Neural cell (in vitro differentiated cells): ENCODE results near the gene PDZD4. TPM values are rescaled to one million over a fixed set of nuclear protein-coding genes. Genes with fewer than 3 reads are reported as not detected.

Experiments used
- H2AFZ ChIP-seq: fragments of 200-600, 300-800 bp; sonication (generic), shearing (Covaris generic); 2 replicates; pipeline ENCODE4 v1.6.0; 2014; ENCODE audit warnings: low read depth, mild to moderate bottlenecking, antibody characterized with exemption, low read length, moderate library complexity
- H3F3A ChIP-seq: fragments of 200-600 bp; shearing (Covaris generic); 2 replicates; pipeline ENCODE4 v1.6.1; 2016; ENCODE audit warnings: mild to moderate bottlenecking, moderate library complexity, mixed read lengths, antibody characterized with exemption, low read length; ENCODE audit not compliant: insufficient read depth, poor library complexity, severe bottlenecking
- H3K27ac ChIP-seq: fragments of 200-600, 300-800 bp; sonication (generic), shearing (Covaris generic); 2 replicates; pipeline ENCODE4 v1.5.1; 2014; ENCODE audit warnings: mild to moderate bottlenecking, low read length, moderate library complexity
- H3K27me3 ChIP-seq: fragments of 300-800, 200-600 bp; sonication (generic), shearing (Covaris generic); 2 replicates; pipeline ENCODE4 v1.6.0; 2014; ENCODE audit warnings: mild to moderate bottlenecking, low read depth, low read length, moderate library complexity; ENCODE audit not compliant: insufficient read depth
- H3K36me3 ChIP-seq: fragments of 300-800, 200-600 bp; sonication (generic), shearing (Covaris generic); 2 replicates; pipeline ENCODE4 v1.5.1; 2014; ENCODE audit warnings: mild to moderate bottlenecking, antibody characterized with exemption, low read length, moderate library complexity; ENCODE audit not compliant: insufficient read depth
- H3K4me2 ChIP-seq: fragments of 300-800, 200-600 bp; sonication (generic), shearing (Covaris generic); 2 replicates; pipeline ENCODE4 v1.6.0; 2014; ENCODE audit warnings: mild to moderate bottlenecking, low read length
- H3K4me3 ChIP-seq: fragments of 300-800, 200-600 bp; sonication (generic), shearing (Covaris generic); 2 replicates; pipeline ENCODE4 v1.5.1; 2014; ENCODE audit warnings: mild to moderate bottlenecking, low read length, moderate library complexity
- H3K79me2 ChIP-seq: fragments of 200-600 bp; shearing (Covaris generic); replicated peaks from 2 replicates; pipeline ENCODE4 v1.6.0; 2014; ENCODE audit warnings: mild to moderate bottlenecking, low read length, moderate library complexity; ENCODE audit not compliant: insufficient read depth
- H3K9ac ChIP-seq: fragments of 300-800, 200-600 bp; sonication (generic), shearing (Covaris generic); 2 replicates; pipeline ENCODE4 v1.6.1; 2016; ENCODE audit warnings: mild to moderate bottlenecking, low read length, mixed read lengths
- H3K9me2 ChIP-seq: fragments of 200-600 bp; shearing (Covaris generic); 2 replicates; pipeline ENCODE4 v1.6.1; 2016; ENCODE audit warnings: mild to moderate bottlenecking, low read length, mixed read lengths; ENCODE audit not compliant: insufficient read depth
- H3K9me3 ChIP-seq: fragments of 200-600, 300-800 bp; sonication (generic), shearing (Covaris generic); 2 replicates; pipeline ENCODE4 v1.6.1; 2016; ENCODE audit warnings: mild to moderate bottlenecking, mixed run types, low read length, moderate library complexity, mixed read lengths
- H4K20me1 ChIP-seq: fragments of 200-600 bp; shearing (Covaris generic); 2 replicates; pipeline ENCODE4 v1.6.1; 2016; ENCODE audit warnings: mild to moderate bottlenecking, mixed run types; ENCODE audit not compliant: insufficient read depth
- EP300 ChIP-seq: fragments of 450-650 bp; conservative IDR thresholded peaks from 2 replicates; pipeline ENCODE4 v1.6.1; 2014; ENCODE audit warnings: antibody characterized with exemption, mild to moderate bottlenecking, moderate library complexity; ENCODE audit not compliant: poor library complexity, severe bottlenecking
- EZH2 ChIP-seq: fragments of 200-600, 300-800 bp; shearing (Covaris generic), sonication (generic); IDR thresholded peaks from 2 replicates; pipeline ENCODE4 v1.6.1; 2014; ENCODE audit warnings: antibody characterized with exemption, low read length, borderline replicate concordance, mild to moderate bottlenecking; ENCODE audit not compliant: insufficient read depth, poor library complexity, severe bottlenecking
- MXI1 ChIP-seq: fragments of 450-650 bp; conservative IDR thresholded peaks from 2 replicates; pipeline ENCODE4 v1.6.1; 2014; ENCODE audit warnings: antibody characterized with exemption, mild to moderate bottlenecking; ENCODE audit not compliant: poor library complexity, severe bottlenecking
- POLR2AphosphoS5 ChIP-seq: IDR thresholded peaks from 2 replicates; pipeline ENCODE4 v1.6.1; 2012
- RAD21 ChIP-seq: fragments of 450-650 bp; conservative IDR thresholded peaks from 2 replicates; pipeline ENCODE4 v1.6.1; 2014; ENCODE audit warnings: antibody characterized with exemption, mild to moderate bottlenecking, moderate library complexity
- SMC3 ChIP-seq: fragments of 450-650 bp; conservative IDR thresholded peaks from 2 replicates; pipeline ENCODE4 v1.6.1; 2014; ENCODE audit warnings: antibody characterized with exemption, mild to moderate bottlenecking, moderate library complexity; ENCODE audit not compliant: poor library complexity
- TAF1 ChIP-seq: IDR thresholded peaks from 2 replicates; pipeline ENCODE4 v1.6.1; 2012; ENCODE audit warnings: low read depth
- polyA plus RNA-seq: library from polyadenylated mRNA; depleted of rRNA; stranded (reverse); fragments of >200 nt; gene quantifications from 2 replicates; pipeline ENCODE4 v1.2.3, GENCODE V29; 2014
- TF ChIP-seq, protein P1 (sequence below): fragments of 450-650 bp; IDR thresholded peaks from 2 replicates; pipeline ENCODE4 v1.5.1; 2014; ENCODE audit warnings: antibody characterized with exemption, mild to moderate bottlenecking, moderate library complexity; ENCODE audit not compliant: poor library complexity, severe bottlenecking
- TF ChIP-seq, protein P2 (sequence below): IDR thresholded peaks from 2 replicates; pipeline ENCODE4 v1.6.1; 2012; ENCODE audit warnings: borderline replicate concordance

The PDZD4 gene
- polyA plus RNA-seq, 1 donor from 2014 or later, result 343 TPM

DNA sequence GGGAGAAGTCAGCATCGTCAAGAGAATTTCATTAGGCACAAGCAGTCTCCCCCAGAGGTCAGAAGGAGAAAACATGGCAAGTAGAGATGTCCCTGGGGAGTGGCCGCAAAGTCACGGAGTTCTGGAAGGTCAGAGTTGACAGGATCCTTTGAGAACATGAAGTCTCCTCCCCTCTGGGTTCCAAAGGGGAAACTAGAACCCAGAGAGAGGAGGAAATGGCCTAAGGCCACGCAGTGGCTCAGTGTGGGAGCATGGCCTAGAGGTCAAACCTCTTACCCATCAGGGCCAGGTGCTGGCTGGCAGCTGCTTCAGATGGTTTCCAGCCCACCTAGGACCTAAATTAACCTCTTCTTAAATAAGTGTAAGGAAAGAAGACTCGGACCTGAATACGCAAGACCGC lies 37.1 kb downstream of the PDZD4 start:
- Histone ChIP-seq H3K27me3 (no peaks in the 10 kb centered on the region), H3K9me3 (no peaks in the 10 kb centered on the region), H4K20me1 (no peaks in the 10 kb centered on the region), H3K27ac (peak overlapping the region; percentile 86), H3K9me2 (no peaks in the 10 kb centered on the region), H3K36me3 (no peaks in the 10 kb centered on the region), H3K79me2 (peaks cover 37% of the 10 kb centered on the region), H3F3A (no peaks in the 10 kb centered on the region), H3K4me2 (peak overlapping the region; percentile 62), H3K9ac (peak overlapping the region; percentile 83), H2AFZ (no peak overlapping the region), H3K4me3 (peak overlapping the region; percentile 83)
- TF ChIP-seq EZH2 (no peak), TAF1 (no peak), POLR2AphosphoS5 (no peak), SMC3 (no peak), RAD21 (no peak), MXI1 (no peak), EP300 (no peak)
- TF ChIP-seq, protein P1, sequence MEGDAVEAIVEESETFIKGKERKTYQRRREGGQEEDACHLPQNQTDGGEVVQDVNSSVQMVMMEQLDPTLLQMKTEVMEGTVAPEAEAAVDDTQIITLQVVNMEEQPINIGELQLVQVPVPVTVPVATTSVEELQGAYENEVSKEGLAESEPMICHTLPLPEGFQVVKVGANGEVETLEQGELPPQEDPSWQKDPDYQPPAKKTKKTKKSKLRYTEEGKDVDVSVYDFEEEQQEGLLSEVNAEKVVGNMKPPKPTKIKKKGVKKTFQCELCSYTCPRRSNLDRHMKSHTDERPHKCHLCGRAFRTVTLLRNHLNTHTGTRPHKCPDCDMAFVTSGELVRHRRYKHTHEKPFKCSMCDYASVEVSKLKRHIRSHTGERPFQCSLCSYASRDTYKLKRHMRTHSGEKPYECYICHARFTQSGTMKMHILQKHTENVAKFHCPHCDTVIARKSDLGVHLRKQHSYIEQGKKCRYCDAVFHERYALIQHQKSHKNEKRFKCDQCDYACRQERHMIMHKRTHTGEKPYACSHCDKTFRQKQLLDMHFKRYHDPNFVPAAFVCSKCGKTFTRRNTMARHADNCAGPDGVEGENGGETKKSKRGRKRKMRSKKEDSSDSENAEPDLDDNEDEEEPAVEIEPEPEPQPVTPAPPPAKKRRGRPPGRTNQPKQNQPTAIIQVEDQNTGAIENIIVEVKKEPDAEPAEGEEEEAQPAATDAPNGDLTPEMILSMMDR, result no peak
- TF ChIP-seq, protein P2, sequence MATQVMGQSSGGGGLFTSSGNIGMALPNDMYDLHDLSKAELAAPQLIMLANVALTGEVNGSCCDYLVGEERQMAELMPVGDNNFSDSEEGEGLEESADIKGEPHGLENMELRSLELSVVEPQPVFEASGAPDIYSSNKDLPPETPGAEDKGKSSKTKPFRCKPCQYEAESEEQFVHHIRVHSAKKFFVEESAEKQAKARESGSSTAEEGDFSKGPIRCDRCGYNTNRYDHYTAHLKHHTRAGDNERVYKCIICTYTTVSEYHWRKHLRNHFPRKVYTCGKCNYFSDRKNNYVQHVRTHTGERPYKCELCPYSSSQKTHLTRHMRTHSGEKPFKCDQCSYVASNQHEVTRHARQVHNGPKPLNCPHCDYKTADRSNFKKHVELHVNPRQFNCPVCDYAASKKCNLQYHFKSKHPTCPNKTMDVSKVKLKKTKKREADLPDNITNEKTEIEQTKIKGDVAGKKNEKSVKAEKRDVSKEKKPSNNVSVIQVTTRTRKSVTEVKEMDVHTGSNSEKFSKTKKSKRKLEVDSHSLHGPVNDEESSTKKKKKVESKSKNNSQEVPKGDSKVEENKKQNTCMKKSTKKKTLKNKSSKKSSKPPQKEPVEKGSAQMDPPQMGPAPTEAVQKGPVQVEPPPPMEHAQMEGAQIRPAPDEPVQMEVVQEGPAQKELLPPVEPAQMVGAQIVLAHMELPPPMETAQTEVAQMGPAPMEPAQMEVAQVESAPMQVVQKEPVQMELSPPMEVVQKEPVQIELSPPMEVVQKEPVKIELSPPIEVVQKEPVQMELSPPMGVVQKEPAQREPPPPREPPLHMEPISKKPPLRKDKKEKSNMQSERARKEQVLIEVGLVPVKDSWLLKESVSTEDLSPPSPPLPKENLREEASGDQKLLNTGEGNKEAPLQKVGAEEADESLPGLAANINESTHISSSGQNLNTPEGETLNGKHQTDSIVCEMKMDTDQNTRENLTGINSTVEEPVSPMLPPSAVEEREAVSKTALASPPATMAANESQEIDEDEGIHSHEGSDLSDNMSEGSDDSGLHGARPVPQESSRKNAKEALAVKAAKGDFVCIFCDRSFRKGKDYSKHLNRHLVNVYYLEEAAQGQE, result no peak

DNA sequence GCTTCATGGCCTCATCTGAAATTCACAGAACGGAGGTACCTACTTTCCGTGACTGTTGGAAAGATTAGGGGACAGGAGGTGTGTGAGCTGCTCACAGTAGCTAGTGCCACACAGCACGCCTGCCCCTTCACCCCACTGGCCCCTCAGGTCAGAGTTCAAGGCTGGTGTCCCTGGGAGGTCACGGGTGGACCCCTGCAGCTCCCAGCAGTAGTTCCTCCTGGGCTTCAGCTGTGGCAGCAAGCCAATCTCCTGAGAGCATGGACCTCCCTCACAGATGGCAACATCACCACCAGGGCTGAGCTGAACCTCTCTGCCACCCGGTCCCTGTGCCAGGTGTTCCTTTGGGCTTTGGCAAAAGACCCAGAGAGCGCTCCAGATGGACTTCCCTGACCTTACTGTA lies 38.0 kb downstream of the PDZD4 start:
- Histone ChIP-seq H3K4me3 (peak overlapping the region; percentile 83), H3K79me2 (peaks cover 37% of the 10 kb centered on the region), H3K9me3 (no peaks in the 10 kb centered on the region), H3K27me3 (no peaks in the 10 kb centered on the region), H3K9me2 (no peaks in the 10 kb centered on the region), H3K27ac (no peak overlapping the region), H3K9ac (no peak overlapping the region), H3F3A (no peaks in the 10 kb centered on the region), H4K20me1 (no peaks in the 10 kb centered on the region), H2AFZ (no peak overlapping the region), H3K36me3 (no peaks in the 10 kb centered on the region), H3K4me2 (no peak overlapping the region)
- TF ChIP-seq EP300 (no peak), MXI1 (no peak), POLR2AphosphoS5 (no peak)
- TF ChIP-seq, protein P2, result no peak
